Astrocyte (in vitro differentiated cells and primary cell): ENCODE data around the gene ACOT12. TPM values are rescaled to one million over a fixed set of nuclear protein-coding genes. Genes with fewer than 3 reads are reported as not detected.

ENCODE experiments used
- DNase-seq: peaks from one replicate; pipeline ENCODE4 v3.0.0-alpha.2; 2010; ENCODE audit warnings: low read depth
- FAIRE-seq: peaks from 2 replicates; lab custom pipeline; 2011; peaks lifted over from hg19 to GRCh38; lab: Jason Lieb, UNC
- H2AFZ ChIP-seq: 2 replicates; pipeline ENCODE4 v1.6.0; 2012; ENCODE audit warnings: low read depth, low read length, inconsistent platforms
- H3K27ac ChIP-seq: 2 replicates; pipeline ENCODE4 v1.5.1; 2011; ENCODE audit warnings: low read depth, low read length, inconsistent platforms
- H3K27me3 ChIP-seq: 2 replicates; pipeline ENCODE4 v1.6.0; 2011; ENCODE audit warnings: low read length, inconsistent platforms; ENCODE audit not compliant: insufficient read depth
- H3K36me3 ChIP-seq: 2 replicates; pipeline ENCODE4 v1.5.1; 2011; ENCODE audit warnings: low read length, inconsistent platforms; ENCODE audit not compliant: insufficient read depth
- H3K4me1 ChIP-seq: 2 replicates; pipeline ENCODE4 v1.5.1; 2011; ENCODE audit warnings: low read length, inconsistent platforms; ENCODE audit not compliant: insufficient read depth
- H3K4me2 ChIP-seq: 2 replicates; pipeline ENCODE4 v1.6.0; 2012; ENCODE audit warnings: low read length, inconsistent platforms
- H3K4me3 ChIP-seq: 2 replicates; pipeline ENCODE4 v1.5.1; 2011; ENCODE audit warnings: low read depth, mild to moderate bottlenecking, low read length, inconsistent platforms; ENCODE audit not compliant: insufficient read depth
- H3K79me2 ChIP-seq: 2 replicates; pipeline ENCODE4 v1.6.0; 2012; ENCODE audit warnings: mild to moderate bottlenecking, low read length, inconsistent platforms; ENCODE audit not compliant: insufficient read depth
- H3K9ac ChIP-seq: 2 replicates; pipeline ENCODE4 v1.6.0; 2012; ENCODE audit warnings: mild to moderate bottlenecking, low read length, inconsistent platforms
- H3K9me3 ChIP-seq: 2 replicates; pipeline ENCODE4 v1.5.1; 2012; ENCODE audit warnings: low read depth, mild to moderate bottlenecking, low read length, inconsistent platforms; ENCODE audit not compliant: insufficient read depth
- H4K20me1 ChIP-seq: 2 replicates; pipeline ENCODE4 v1.6.0; 2012; ENCODE audit warnings: low read length, inconsistent platforms; ENCODE audit not compliant: insufficient read depth
- H3K27ac Mint-ChIP-seq: one replicate; pipeline ENCODE4 v1.8.0; 2021; ENCODE audit warnings: mild to moderate bottlenecking, mixed read lengths; ENCODE audit not compliant: unreplicated experiment
- H3K27me3 Mint-ChIP-seq: one replicate; pipeline ENCODE4 v1.8.0; 2021; ENCODE audit warnings: low read depth, mixed read lengths; ENCODE audit not compliant: unreplicated experiment
- H3K36me3 Mint-ChIP-seq: one replicate; pipeline ENCODE4 v1.8.0; 2021; ENCODE audit warnings: low read depth, mixed read lengths; ENCODE audit not compliant: unreplicated experiment
- H3K4me1 Mint-ChIP-seq: one replicate; pipeline ENCODE4 v1.8.0; 2021; ENCODE audit warnings: low read depth, mixed read lengths; ENCODE audit not compliant: unreplicated experiment
- H3K4me3 Mint-ChIP-seq: one replicate; pipeline ENCODE4 v1.8.0; 2021; ENCODE audit warnings: mild to moderate bottlenecking, moderate library complexity, mixed read lengths; ENCODE audit not compliant: unreplicated experiment
- H3K9me3 Mint-ChIP-seq: one replicate; pipeline ENCODE4 v1.8.0; 2021; ENCODE audit warnings: mild to moderate bottlenecking, mixed read lengths; ENCODE audit not compliant: unreplicated experiment
- CTCF ChIP-seq: IDR thresholded peaks from 2 replicates; pipeline ENCODE4 v1.5.1; 2011; ENCODE audit warnings: low read depth, mild to moderate bottlenecking, inconsistent platforms, low read length, moderate library complexity; ENCODE audit not compliant: insufficient read depth
- EZH2 ChIP-seq: IDR thresholded peaks from 2 replicates; pipeline ENCODE4 v1.6.1; 2012; ENCODE audit warnings: mild to moderate bottlenecking, low read length, inconsistent platforms; ENCODE audit not compliant: insufficient read depth
- total RNA-seq: library from RNA; stranded (reverse); gene quantifications from 2 replicates; pipeline ENCODE4 v1.2.1, GENCODE V29; 2021

The ACOT12 gene
- total RNA-seq, 1 donor from 2014 or later: 0.09 TPM

- H3K4me3 Mint-ChIP-seq: no peak overlapping the region
- Histone ChIP-seq H3K27me3 (no peaks in the 10 kb centered on the region), H3K4me3 (no peak overlapping the region), H3K4me2 (no peak overlapping the region), H3K9me3 (no peaks in the 10 kb centered on the region), H4K20me1 (no peaks in the 10 kb centered on the region), H3K36me3 (no peaks in the 10 kb centered on the region), H3K79me2 (no peaks in the 10 kb centered on the region), H3K27ac (no peak overlapping the region), H2AFZ (no peak overlapping the region), H3K9ac (no peak overlapping the region), H3K4me1 (no peaks in the 10 kb centered on the region)
- TF ChIP-seq CTCF: no peak
- TF ChIP-seq EZH2: no peak
- FAIRE-seq (no peak), DNase-seq (no peak)
- H3K27ac Mint-ChIP-seq: no peak overlapping the region
- no peaks in the 10 kb centered on the region for H3K9me3 Mint-ChIP-seq
- no peaks in the 10 kb centered on the region for H3K4me1 Mint-ChIP-seq
- H3K27me3 Mint-ChIP-seq: no peaks in the 10 kb centered on the region
- no peaks in the 10 kb centered on the region for H3K36me3 Mint-ChIP-seq
These were observed 44.8 kb downstream of the ACOT12 start for GRCh38 chr5:81349161-81349560.

GRCh38 chr5:81345411-81346003, 48.4 kb downstream of the ACOT12 start:
- no peaks in the 10 kb centered on the region for H3K27me3 Mint-ChIP-seq

More at GRCh38 chr5:81345411-81346003, 48.4 kb downstream of the ACOT12 start:
- no peak overlapping the region for H3K4me2 ChIP-seq
- no peak overlapping the region for H3K4me3 Mint-ChIP-seq
- H3K9ac ChIP-seq: no peak overlapping the region
- H3K9me3 ChIP-seq: no peaks in the 10 kb centered on the region
- H3K9me3 Mint-ChIP-seq: no peaks in the 10 kb centered on the region
- no peaks in the 10 kb centered on the region for H3K4me1 ChIP-seq
- TF ChIP-seq CTCF (no peak), EZH2 (no peak)
- H3K4me3 ChIP-seq: no peak overlapping the region
- H3K27ac Mint-ChIP-seq: no peak overlapping the region
- no peaks in the 10 kb centered on the region for H3K36me3 Mint-ChIP-seq
- no peaks in the 10 kb centered on the region for H4K20me1 ChIP-seq
- no peaks in the 10 kb centered on the region for H3K27me3 ChIP-seq
- no peak overlapping the region for H2AFZ ChIP-seq
- no peak overlapping the region for H3K27ac ChIP-seq
- H3K79me2 ChIP-seq: no peaks in the 10 kb centered on the region
- FAIRE-seq (no peak), DNase-seq (no peak)
- H3K4me1 Mint-ChIP-seq: no peaks in the 10 kb centered on the region
- H3K36me3 ChIP-seq: no peaks in the 10 kb centered on the region
